Measurements from ENCODE around the gene ITGB4. TPM values are rescaled to one million over a fixed set of nuclear protein-coding genes. Genes with fewer than 3 reads are reported as not detected.

ITGB4 gene
- total and polyA plus RNA-seq, 10 of the 15 experiments (the other 5 are each of a cell fraction or from before 2014, with no cell fraction given): 0.06 to 1.6 (median 0.27) TPM; not detected in 2

DNA sequence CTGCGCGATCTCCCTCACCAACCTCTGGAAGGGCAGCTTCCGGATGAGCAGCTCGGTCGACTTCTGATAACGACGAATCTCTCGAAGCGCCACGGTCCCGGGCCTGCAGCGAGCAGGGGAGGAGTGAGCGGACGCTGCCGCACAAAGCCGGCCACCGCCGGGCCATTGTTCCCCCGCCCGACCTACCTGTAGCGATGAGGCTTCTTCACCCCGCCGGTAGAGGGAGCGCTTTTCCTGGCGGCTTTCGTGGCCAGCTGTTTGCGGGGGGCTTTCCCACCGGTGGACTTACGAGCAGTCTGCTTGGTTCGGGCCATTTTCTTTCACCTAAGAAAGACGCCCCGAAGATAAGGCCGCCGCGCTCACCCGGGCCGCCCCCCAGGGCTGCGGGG, 57.6 kb downstream of the ITGB4 start (continued):
- TF ChIP-seq, protein P1, sequence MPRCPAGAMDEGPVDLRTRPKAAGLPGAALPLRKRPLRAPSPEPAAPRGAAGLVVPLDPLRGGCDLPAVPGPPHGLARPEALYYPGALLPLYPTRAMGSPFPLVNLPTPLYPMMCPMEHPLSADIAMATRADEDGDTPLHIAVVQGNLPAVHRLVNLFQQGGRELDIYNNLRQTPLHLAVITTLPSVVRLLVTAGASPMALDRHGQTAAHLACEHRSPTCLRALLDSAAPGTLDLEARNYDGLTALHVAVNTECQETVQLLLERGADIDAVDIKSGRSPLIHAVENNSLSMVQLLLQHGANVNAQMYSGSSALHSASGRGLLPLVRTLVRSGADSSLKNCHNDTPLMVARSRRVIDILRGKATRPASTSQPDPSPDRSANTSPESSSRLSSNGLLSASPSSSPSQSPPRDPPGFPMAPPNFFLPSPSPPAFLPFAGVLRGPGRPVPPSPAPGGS (IDR thresholded peaks at IDR 0.05; ENCODE audit: borderline replicate concordance, insufficient read depth, low read depth, low read length, poor library complexity, severe bottlenecking): no peak
- TF ChIP-seq BACH1 (IDR thresholded peaks at IDR 0.05; ENCODE audit: borderline replicate concordance) (peak; percentile 44; the same call in 1 of the 2 replicates), BRCA1 (IDR thresholded peaks at IDR 0.05; ENCODE audit: low read depth, low read length) (no peak), SKIL (IDR thresholded peaks at IDR 0.05; ENCODE audit: low read depth, poor library complexity, severe bottlenecking) (no peak), SIX5 (IDR thresholded peaks at IDR 0.05; ENCODE audit: low read depth, low read length, severe bottlenecking) (no peak)

DNA sequence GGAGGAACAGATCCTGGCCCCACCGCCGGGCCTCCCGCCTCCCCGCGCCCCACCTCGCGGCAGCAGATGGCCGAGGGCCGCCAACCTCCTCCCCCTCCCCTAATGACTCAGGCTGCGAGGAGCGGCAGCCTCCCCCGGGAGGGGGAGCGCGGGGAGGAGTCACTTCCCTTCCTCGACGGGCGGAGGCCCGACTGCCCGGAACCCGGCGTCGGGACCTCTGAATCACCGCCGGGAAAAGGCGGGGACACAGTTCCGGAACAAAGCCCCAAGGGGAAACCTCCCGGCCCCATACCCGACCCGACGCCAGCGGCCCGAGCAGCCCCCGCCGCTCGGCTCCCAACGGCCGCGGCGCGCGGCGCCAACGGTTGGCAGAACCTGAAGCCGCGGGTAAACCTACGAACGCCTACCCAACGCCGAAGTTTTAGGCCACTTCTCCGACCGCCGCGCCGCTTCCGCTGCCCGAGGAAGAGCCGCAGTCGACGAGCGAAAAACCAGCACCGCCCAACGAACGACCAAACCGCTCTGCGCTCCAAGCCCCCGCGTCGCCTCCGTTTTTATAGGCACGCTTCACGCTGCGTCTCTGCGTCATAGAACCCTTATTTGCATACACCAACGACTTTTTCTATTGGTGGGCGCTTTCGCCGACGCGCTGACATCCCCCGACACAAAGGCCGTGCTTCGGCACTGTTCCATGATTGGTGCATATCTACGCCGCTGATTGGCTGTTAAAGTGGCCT, 58.2 kb downstream of the ITGB4 start:
- ChIA-PET RAD21 (ENCODE audit: unreplicated experiment) (interaction anchor here (0.6 to 2.1 kb wide), 13 partner anchors 13 to 117 kb away, joined by 3 to 17 read pairs (median 4); partner anchors contain the start of genes GALK1, TRIM65, UNC13D and WBP2), CTCF (interaction anchor here (0.6 to 5.4 kb wide), 21 partner anchors 10 to 198 kb away, joined by 3 to 32 read pairs (median 4); partner anchors contain the start of genes GALK1 and UNC13D), SMC1A (ENCODE audit: uncharacterized antibody, unreplicated experiment) (interaction anchor here (0.6 to 2.4 kb wide), 9 partner anchors 11 to 114 kb away, joined by 3 to 10 read pairs (median 4); partner anchors contain the start of genes GALK1, UNC13D and WBP2), POLR2A (interaction anchor here (0.6 to 5.3 kb wide), 25 partner anchors 8 to 670 kb away, joined by 3 to 40 read pairs (median 5); partner anchors contain the start of genes GALK1, RECQL5, SAP30BP and UNC13D)
- peaks cover 16% of the 10 kb centered on the region for H3K4me1 ChIP-seq (ENCODE audit: control insufficient read depth, insufficient read depth, low read length)
- H3K36me3 ChIP-seq (ENCODE audit: control insufficient read depth in 2 of 2, insufficient read depth in 2 of 2, low read length in 1 of 2): peaks cover 0 to 18% of the 10 kb centered on the region in 2 experiments
- H3K79me2 ChIP-seq (ENCODE audit: control insufficient read depth, insufficient read depth, low read length): peaks cover 33% of the 10 kb centered on the region
- ATAC-seq: peak; percentile 81
- peak overlapping the region; percentile 88 for H3K4me3 ChIP-seq
- no peaks in the 10 kb centered on the region for H3K27me3 ChIP-seq (replicated peaks in 1 of 2; ENCODE audit: control insufficient read depth in 2 of 2, insufficient read depth in 2 of 2, low read length in 1 of 2)
- H3K9me3 ChIP-seq (replicated peaks; ENCODE audit: control insufficient read depth, insufficient read depth, low read length): no peaks in the 10 kb centered on the region
- DNase-seq (ENCODE audit: low read depth, low spot score): peak; percentile 100
- FAIRE-seq: peak; percentile 99
- no TSS peak for BruUV-seq (replicated peaks)
- in situ Hi-C loops (cut with MboI): no loop called here
- peaks cover 10% of the 10 kb centered on the region for H4K20me1 ChIP-seq (ENCODE audit: control insufficient read depth, insufficient read depth)
- no peak overlapping the region for H2AFZ ChIP-seq (ENCODE audit: control insufficient read depth, low read depth, low read length)
- H3K9ac ChIP-seq (ENCODE audit: control insufficient read depth, insufficient read depth, low read length): peak overlapping the region; percentile 91
- H3K4me2 ChIP-seq (ENCODE audit: control insufficient read depth, insufficient read depth): no peak overlapping the region
- under 1% methylated on average over 83 of the region's 84 CpGs for WGBS (ENCODE audit: insufficient coverage, insufficient replicate concordance, low lambda C conversion rate, missing lambda C conversion rate)
- H3K27ac ChIP-seq (ENCODE audit: control insufficient read depth, insufficient read depth): peak overlapping the region; percentile 90
- intact Hi-C loops (cut with micrococcal nuclease; ENCODE audit: unreplicated experiment): loop anchor here (2.0 to 5.0 kb wide), 2 partner anchors 75 to 118 kb away; partner anchors contain the start of genes TRIM65 and WBP2
- TF ChIP-seq EZH2 (IDR thresholded peaks at IDR 0.05; ENCODE audit: borderline replicate concordance, control insufficient read depth, low read depth, low read length) (no peak), HDAC2 (IDR thresholded peaks at IDR 0.05) (no peak), LARP7 (IDR thresholded peaks at IDR 0.05) (peak; percentile 100), CREB1 (IDR thresholded peaks at IDR 0.05; ENCODE audit: low read depth) (peak; percentile 96), RUNX3 (IDR thresholded peaks at IDR 0.05; ENCODE audit: low read length) (peak; percentile 90), GATAD2B (conservative IDR thresholded peaks at IDR 0.05; ENCODE audit: low read depth) (peak; percentile 83), SREBF1 (IDR thresholded peaks at IDR 0.05; ENCODE audit: low read length) (no peak), ATF2 (IDR thresholded peaks at IDR 0.05; ENCODE audit: low read length) (peak; percentile 37; the same call in 1 of the 2 replicates), GABPA (IDR thresholded peaks at IDR 0.05; ENCODE audit: low read depth) (peak; percentile 39; the same call in 1 of the 2 replicates), CHD2 (IDR thresholded peaks at IDR 0.05; ENCODE audit: borderline replicate concordance, low read depth, low read length) (peak; percentile 85; the same call in 1 of the 2 replicates), ZNF384 (IDR thresholded peaks at IDR 0.05; ENCODE audit: borderline replicate concordance, low read depth, low read length) (no peak), CBX5 (IDR thresholded peaks at IDR 0.05; ENCODE audit: low read depth) (peak; percentile 28; the same call in 1 of the 2 replicates)
